CD4-positive, alpha-beta T cell treated with Interferon gamma for 1 hour (primary cell): ENCODE results near the gene INVS.
"Not testable (repeated sequence)": the region's sequence is repeated elsewhere in the genome, so short reads cannot be mapped to it uniquely, and the experiment has no call there.

Source experiments
- DNase-seq: peaks from one replicate; pipeline ENCODE4 v3.0.0-alpha.2; 2020

The INVS gene

GRCh38 chr9:100084734-100085133, 14.3 kb upstream of the INVS start:
- no peak for DNase-seq

DNA sequence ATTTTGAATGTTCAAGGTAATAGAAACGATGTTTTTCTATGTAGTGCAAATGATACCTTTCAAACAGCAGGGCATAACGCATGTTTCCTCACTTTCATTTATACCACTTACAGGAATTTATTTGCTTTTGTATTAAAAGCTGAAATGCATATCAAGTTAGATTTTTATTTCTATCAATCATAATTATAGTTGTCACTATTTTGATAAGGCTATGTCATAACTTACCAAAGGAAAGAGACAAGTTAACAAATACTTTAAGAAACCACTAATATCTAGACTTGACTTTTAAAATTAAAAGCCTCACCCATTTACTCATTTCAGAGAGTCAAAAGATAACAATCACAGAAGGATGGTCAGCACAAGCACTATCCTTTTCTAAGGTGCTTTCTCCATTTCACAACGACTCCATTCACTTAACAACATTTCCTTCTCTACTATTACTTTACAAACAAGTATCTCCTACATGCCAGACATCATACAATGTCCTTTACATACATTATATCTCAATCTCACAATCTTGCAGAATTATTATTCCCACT, 12.9 kb upstream of the INVS start:
- no peak for DNase-seq

DNA sequence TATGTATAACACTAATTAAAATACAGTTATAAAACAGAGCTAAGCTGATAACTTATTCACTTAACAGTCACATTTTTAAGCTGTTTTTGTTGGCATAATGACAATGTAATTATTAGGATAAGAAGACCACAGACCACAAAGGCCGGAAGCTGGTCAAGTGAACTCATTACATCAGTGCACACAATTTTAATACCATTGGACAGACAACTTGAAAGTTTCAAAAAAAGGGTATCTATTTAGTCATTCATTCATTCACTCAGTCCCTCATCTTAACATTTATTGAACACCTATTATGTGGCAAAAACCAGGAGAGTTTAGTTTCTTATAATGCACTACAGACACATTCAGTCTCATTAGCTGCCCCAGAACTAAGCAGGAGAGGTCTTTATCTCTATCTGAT, 11.8 kb upstream of the INVS start:
- DNase-seq = no peak

GRCh38 chr9:100088202-100088601, 10.8 kb upstream of the INVS start:
- DNase-seq = no peak

DNA sequence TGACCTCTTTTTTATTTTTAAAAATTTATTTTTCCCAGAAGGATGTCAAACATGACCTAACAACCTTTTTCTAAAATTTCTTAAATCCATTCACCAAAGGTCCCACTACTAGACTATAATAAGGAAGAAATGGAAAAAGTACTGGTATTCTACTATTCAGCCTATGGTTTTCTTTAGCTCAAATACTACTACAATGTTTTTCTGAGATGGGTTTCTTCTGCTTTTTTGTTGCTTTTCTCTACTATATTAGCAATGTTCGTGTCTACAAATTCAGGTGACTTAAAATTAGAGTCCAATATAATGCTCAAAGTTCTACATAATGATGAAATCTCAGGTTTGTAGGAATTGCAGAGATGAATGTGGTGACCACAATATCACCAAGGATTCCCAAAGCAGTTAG, 8.2 kb upstream of the INVS start:
- DNase-seq = no peak

DNA sequence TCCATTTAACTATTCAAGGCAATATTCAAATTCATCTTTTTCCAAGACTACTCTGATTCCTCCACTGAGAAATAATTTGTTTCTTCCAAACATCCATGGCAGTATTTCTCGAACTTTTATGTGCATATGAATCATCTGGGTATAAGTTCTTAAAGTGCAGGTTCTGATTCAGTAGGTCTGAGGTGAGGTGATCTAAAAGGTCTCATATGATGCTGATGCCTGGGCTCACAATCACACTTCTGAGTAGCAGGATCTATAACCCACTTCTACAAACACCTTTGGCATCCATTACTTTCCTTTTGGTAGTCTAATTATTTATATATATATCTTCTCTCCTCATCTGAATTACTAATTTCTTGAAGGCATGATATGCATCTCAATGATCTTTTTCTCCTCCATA, 7.4 kb upstream of the INVS start:
- no peak for DNase-seq

DNA sequence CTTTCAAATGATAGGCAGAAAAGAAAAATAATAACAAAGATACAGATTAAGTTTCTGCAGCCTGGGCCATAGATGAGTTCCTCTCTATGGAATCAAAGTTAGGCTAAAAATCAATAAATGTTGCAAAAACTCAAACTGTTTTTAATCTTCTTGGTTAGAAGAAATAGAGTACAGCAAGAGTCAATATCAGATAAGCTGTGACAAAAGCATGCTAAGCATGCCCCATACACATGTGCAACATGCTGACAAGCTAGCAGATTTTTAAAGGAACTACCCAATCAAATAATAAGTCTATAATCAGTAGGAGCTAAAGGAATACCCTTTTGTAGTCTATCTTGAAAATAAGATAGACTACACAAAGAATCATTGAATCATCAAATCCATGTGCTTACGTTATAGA, 7.0 kb upstream of the INVS start:
- no peak for DNase-seq

DNA sequence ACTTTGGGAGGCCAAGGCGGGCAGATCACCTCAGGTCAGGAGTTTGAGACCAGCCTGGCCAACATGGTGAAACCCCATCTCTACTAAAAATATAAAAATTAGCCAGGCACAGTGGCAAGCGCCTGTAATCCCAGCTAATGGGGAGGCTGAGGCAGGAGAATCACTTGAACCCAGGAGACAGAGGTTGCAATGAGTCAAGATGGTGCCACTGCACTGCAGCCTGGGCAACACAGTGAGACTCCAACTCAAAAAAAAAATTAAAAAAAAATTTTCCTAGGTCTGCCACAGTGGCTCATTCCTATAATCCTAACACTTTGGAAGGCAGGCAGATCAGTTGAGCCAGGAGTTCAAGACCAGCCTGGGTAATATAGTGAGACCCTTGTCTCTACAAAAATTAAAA, 4.6 kb upstream of the INVS start:
- DNase-seq = not testable (repeated sequence)

GRCh38 chr9:100096378-100096916, 2.6 kb upstream of the INVS start:
- no peak for DNase-seq

DNA sequence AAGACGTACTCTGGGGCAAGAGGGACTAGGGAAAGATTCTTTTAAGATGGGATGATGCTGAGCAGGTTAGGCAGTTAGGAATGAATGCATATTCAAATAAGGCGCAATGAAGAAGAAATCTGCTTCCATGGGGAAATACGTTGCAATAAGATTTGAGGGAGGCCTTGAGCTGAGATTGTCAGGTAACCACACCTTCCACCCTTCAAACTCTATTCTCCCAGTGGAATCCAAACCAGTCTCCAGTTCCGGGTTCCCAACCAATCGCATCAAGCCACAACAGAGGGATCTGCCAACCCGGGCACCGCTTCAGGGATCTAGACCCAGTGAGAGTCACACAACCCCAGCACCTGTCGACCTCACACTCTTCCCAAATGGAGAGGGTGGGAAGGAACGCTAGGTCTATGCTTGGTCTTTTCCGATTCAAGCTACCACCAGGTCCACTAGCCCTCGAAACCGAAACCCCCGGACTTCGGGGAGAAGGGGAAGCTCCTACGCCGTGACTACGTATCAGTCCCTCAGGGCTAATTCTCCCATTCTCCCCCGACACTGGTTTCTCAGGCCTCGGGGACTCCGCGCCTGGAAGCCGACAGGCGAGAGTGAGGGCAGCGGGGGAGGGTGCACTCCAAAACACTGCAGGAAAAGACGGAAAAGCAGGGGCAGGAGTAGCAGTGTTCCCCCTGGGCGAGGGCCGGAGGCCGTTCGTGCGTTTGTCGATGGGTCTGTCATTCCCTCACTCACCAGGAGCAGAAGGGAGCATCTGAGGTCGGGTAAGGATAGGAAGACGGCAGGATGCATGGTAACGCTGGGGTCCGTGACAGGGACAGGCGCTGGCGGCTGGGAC, 777 bp upstream of the INVS start:
- DNase-seq = peak; percentile 44

- DNase-seq = no peak
Measured at GRCh38 chr9:100099722-100100042, 639 bp downstream of the INVS start.

DNA sequence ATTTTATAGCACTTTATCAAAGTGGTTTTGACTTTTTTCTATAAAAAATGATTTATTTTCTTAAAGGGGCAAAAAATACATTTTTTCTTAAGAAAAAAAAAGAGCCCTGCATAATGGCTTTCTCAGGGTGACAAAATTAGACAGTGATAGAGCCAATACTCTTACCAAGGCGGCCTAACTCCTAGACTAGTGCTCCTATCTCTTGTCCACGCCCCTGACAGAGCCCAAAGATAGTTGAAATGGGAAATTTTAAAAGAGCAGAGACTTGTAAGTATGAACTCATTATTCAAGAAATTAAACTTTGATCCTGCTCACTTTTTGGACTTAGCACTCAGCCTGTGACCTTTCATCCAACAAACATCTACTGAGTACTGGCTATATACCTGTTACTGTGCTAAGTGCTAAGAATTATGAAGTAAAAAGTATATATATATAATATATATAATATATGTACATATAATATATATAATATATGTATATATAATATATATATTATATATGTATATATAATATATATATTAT, 1.2 kb downstream of the INVS start:
- no peak for DNase-seq

DNA sequence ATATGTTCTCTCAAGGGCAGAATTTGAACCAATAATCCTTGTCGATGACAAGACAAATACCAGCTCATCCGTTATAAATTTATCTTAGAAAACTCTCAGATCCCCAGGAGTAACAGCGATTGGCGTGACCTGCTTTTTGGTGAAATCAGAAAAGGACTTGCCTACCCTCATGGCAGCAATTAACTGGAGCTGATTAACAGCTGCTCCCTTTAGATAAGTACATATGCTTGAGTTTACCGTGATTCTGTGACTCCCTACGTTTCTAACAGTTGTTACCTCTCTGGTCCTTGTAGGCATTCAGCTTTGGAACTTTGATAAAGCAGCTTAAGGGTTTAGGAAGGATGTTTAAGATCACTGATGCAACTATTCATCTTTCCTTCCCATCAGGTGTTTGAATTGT, 2.6 kb downstream of the INVS start:
- no peak for DNase-seq

GRCh38 chr9:100104314-100104713, 5.3 kb downstream of the INVS start:
- no peak for DNase-seq

DNA sequence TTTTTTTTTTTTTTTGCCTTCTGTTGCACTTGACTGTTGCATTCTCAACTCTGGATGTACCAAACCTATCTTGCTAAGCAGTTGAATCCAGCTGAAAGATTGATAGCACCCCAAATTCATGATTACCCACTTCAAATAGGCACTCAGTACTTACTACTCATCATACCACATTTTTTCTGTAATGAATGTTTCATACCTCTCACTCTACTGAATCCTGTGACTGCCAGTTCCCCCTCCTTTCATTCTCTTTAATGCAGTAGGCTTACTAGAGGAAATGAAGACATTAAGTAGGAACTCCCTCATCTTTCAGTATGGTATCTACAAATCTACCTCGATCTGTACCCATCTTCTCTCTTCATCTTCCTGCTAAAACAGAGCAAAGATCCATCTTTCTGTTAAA, 6.8 kb downstream of the INVS start:
- no peak for DNase-seq

- DNase-seq = no peak
Measured at GRCh38 chr9:100106616-100107015, 7.6 kb downstream of the INVS start.

GRCh38 chr9:100108559-100108958, 9.5 kb downstream of the INVS start:
- DNase-seq = no peak

DNA sequence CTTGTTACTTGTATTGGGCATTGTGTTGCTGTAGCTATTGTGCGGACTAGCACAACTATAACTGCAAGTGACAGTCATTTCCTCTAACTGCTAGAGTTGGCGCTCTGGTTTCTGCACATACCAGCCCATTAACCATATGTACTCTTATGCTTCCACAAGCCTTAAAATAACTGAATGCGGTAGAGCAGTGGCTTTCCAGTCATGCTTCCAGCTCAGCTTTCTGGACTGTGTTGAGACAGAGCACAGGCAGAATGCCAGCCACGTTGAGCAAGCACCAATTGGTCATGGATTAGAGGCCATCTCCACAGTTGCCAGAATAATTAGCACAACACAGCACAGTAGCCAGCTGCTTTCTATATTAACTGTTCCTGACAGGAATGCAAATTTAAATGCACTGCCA, 12.2 kb downstream of the INVS start:
- DNase-seq = no peak

GRCh38 chr9:100112677-100113336, 13.8 kb downstream of the INVS start:
- no peak for DNase-seq

DNA sequence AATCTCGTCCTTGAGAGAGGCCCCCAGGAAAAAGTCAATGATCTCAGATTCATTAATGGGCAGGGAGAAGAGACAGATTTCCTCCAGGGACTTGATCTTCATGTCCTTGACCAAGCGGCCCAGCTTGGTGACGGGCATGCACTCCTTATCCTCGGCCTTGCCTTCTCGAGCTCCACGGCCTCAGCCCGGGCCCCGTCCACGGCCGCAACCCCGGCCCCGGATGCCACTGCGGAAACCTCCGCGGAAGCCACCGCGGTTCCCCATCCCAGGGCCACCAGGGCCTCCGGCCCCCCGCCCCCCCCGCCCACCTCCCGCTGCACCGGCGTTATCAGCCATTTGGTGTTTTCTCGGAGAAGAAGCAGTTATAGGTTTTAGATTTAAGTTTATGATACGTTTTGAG, 18.3 kb downstream of the INVS start:
- no peak for DNase-seq

DNA sequence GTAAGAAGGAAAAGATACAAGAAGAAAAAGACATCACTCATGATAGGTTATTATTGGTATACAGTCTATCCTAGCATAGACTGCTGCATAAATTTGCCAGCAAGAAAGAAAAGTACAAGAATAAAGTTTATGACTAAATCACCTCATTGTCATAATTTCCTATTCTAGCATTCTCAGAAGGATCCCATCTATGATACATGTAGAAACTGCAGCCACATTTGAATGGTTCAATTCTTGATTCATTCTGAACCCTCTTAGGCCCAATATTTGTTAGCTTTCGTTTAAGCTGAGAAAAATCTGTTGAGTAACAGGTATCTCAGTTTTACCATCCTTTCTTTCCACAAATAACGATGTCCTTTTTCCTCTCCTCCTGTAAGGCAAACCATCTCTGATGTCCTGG, 21.2 kb downstream of the INVS start:
- DNase-seq = no peak

DNA sequence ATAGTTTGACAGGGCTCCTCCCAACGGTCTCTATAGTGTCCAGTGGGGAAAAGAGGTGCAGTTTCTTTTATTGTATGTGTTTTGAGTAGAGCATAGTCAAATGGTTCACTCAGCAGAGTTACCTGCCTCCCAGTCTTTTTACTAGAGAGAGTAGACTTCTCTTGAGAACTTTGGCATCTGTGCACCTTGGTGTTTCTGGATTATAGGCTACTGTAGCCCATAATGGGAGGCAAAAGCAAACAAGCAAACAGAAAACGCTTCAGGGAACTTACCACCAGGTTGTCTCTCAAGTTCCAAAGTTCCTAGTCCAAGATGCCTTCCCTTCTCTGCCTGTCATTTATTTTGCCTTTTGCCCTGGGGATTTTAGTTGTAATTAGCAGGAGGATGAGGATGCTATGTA, 26.2 kb downstream of the INVS start:
- no peak for DNase-seq

DNA sequence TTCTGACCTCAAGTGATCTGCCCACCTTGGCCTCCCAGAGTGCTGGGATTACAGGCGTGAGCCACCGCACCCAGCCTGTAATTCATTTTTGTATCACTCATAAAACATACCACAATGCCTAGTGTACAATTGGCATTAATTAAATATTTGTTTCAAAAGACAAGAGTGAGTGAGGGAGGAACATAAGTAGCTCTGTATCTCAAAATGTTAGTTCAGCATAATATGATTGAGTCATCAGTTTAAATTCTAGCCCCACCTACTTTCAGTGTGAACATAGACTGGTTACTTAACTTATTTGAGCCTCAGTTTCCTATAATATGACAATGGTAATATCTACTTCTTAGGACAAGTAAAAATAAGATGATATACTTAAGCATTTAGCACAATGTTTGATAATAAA, 26.9 kb downstream of the INVS start:
- no peak for DNase-seq

GRCh38 chr9:100126423-100126822, 27.4 kb downstream of the INVS start:
- DNase-seq = no peak
